Measurements from ENCODE around the gene TNKS1BP1.

DNA sequence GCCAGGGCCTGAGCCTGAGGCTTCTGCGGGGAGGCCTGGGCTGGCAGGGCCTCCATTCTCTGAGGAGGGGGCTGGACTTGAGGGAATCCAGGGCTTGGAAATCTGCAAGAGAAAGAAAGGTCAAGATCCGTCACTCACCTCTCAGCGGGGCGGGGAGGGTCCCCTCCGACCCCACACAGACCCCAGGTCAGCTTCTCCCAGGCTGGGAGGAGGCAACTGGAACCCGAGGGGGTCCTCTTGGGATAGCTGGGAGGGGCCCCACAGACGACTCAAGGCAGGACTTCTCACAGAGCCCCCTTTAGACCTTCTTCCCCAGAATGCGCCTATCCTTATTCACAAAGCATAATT lies 11.0 kb downstream of the TNKS1BP1 start:
- TF ChIP-seq, protein P1, sequence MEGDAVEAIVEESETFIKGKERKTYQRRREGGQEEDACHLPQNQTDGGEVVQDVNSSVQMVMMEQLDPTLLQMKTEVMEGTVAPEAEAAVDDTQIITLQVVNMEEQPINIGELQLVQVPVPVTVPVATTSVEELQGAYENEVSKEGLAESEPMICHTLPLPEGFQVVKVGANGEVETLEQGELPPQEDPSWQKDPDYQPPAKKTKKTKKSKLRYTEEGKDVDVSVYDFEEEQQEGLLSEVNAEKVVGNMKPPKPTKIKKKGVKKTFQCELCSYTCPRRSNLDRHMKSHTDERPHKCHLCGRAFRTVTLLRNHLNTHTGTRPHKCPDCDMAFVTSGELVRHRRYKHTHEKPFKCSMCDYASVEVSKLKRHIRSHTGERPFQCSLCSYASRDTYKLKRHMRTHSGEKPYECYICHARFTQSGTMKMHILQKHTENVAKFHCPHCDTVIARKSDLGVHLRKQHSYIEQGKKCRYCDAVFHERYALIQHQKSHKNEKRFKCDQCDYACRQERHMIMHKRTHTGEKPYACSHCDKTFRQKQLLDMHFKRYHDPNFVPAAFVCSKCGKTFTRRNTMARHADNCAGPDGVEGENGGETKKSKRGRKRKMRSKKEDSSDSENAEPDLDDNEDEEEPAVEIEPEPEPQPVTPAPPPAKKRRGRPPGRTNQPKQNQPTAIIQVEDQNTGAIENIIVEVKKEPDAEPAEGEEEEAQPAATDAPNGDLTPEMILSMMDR (IDR thresholded peaks at IDR 0.05; ENCODE audit: low read depth, low read length, missing input control): no peak
- TF ChIP-seq, protein P2, sequence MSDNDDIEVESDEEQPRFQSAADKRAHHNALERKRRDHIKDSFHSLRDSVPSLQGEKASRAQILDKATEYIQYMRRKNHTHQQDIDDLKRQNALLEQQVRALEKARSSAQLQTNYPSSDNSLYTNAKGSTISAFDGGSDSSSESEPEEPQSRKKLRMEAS (IDR thresholded peaks at IDR 0.05): no peak
- TF ChIP-seq GABPA (IDR thresholded peaks at IDR 0.05 in 1 of 2, conservative IDR thresholded peaks at IDR 0.05 in 1 of 2) (no peak), RAD21 (IDR thresholded peaks at IDR 0.05) (no peak)

Data from liver (tissue), 3 donors.